Omental fat pad (tissue), 4 donors: Measurements from ENCODE around the gene PSIP1. TPM values are rescaled to one million over a fixed set of nuclear protein-coding genes. Genes with fewer than 3 reads are reported as not detected.
"Not testable (repeated sequence)": the region's sequence is repeated elsewhere in the genome, so short reads cannot be mapped to it uniquely, and the experiment has no call there.

ENCODE experiments used
- ATAC-seq: fragments of 150-250 bp; one replicate; pipeline ENCODE4 v1.9.1; 2016; ENCODE audit warnings: mild to moderate bottlenecking, moderate library complexity; ENCODE audit not compliant: low FRiP score
- DNase-seq: peaks from one replicate; pipeline ENCODE4 v3.0.0-alpha.2; 2019; ENCODE audit warnings: low spot score
- CTCF ChIP-seq, 3 donors: fragments of 450-650 bp; IDR thresholded peaks; one replicate each; pipeline ENCODE4 v1.5.1; 2016 to 2017; ENCODE audit warnings: antibody characterized with exemption in 3 of 3, mild to moderate bottlenecking in 3 of 3, moderate library complexity in 2 of 3
- total RNA-seq, 4 donors: library from RNA; depleted of rRNA; stranded (reverse); fragments of >200 nt; gene quantifications; one replicate each; pipeline ENCODE4 v1.1.0, GENCODE V29; 2016

PSIP1 gene
- total RNA-seq, 4 donors from 2014 or later: 18.4 to 59.3 (median 22.6) TPM

DNA sequence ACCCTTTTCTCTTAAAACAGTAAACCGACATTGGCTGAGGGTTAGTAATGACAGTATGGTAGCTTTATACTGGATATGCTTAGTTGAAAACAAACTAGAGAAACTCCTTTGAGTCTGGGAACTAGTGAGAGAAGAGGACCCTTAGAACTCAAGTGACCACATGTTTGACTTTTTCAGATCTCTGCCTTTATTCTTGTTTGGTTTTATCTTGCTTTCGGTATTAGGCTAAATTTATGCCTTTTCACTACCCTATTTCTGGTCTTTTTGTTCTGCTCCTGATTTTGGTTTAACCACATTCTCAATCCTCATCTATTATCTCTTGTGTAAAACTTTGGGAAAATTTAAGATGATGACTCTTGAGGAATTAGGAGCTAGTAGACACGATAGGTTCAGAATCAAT, 77.1 kb downstream of the PSIP1 start:
- ATAC-seq: no peak
- no peak for DNase-seq
- TF ChIP-seq CTCF (IDR thresholded peaks at IDR 0.05): no peak

- no peak for TF ChIP-seq CTCF (IDR thresholded peaks at IDR 0.05)
- ATAC-seq: no peak
- no peak for DNase-seq
Measured at GRCh38 chr9:15433191-15433590, 77.6 kb downstream of the PSIP1 start.

DNA sequence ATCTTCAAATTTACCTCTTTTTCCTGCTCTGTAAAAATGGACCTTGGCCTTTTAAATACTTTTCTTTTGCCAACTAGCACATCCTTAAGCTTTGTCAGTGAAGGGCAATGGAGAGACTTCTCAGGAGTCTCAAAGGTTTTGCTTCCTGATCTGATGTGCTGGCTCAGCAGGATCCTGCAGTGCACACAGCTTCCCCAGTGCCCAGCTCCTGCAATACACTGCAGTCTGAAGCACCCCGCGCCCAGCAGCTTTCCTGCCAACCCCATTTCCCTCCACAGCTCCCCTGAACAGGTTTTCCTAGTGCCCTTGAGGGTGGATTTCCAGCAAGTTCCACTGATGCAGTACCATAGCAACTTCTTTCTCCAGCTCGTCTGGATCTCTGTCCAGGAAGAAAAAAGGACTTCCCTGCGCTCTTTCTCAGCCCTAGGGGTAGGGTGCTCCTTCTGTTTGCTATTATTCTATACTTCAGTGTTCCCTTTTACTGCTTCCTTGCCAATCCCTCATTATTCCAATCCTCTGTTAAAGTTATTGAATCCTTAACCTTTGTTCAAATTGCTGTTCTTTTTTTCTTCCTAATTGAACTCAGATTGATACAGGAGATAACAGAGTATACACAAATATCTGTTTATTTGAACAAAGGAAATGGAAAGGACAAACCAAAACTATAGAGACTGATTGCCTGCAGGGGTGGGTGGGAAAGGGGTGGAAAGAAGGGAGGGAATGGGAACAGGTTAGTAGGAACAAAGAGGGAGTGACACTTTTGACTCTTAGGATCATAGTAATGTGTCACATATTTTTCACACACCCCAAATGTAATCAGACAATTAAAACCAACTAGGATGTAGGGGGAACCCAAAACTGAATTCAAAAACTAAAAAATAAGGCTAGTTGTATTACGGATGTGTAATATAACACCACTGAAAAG, 79.6 kb downstream of the PSIP1 start:
- DNase-seq: no peak
- no peak for TF ChIP-seq CTCF (IDR thresholded peaks at IDR 0.05)

DNA sequence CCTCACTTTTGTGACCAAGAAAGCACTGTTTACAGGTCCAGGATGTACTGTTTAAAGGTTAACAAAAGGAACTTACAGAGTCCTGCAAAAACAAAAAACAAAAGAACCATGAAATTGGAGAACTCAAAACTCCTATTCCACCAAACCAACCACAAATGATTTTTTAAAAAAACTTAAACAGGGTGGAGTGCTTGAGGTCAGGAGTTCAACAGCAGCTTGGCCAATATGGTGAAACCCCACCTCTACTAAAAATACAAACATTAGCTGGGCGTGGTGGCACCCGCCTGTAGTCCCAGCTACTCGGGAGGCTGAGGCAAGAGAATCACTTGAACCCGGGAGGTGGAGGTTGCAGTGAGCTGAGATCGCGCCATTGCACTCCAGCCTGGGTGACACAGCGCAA, 83.1 kb downstream of the PSIP1 start:
- DNase-seq, ATAC-seq: not testable (repeated sequence)

More for the DNA sequence above, 79.6 kb downstream of the PSIP1 start:
- ATAC-seq: no peak

DNA sequence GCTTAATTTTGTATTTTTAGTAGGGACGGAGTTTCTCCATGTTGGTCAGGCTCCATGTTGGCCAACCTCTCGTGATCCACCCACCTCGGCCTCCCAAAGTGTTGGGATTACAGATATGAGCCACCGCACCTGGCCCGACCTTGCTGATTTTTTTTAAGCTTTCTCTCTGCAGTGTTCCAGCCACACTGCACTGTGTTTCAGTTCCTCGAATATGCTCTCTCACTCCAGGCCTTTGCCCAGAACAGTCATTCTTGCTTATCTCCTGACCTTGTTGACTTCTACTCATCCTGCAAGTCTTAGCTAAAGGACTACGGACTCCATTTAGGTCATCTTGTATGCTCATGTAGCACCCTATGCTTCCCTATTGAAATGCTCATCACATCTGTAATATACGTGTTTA, 84.8 kb downstream of the PSIP1 start:
- DNase-seq (no peak), ATAC-seq (no peak)
- no peak for TF ChIP-seq CTCF (IDR thresholded peaks at IDR 0.05)

DNA sequence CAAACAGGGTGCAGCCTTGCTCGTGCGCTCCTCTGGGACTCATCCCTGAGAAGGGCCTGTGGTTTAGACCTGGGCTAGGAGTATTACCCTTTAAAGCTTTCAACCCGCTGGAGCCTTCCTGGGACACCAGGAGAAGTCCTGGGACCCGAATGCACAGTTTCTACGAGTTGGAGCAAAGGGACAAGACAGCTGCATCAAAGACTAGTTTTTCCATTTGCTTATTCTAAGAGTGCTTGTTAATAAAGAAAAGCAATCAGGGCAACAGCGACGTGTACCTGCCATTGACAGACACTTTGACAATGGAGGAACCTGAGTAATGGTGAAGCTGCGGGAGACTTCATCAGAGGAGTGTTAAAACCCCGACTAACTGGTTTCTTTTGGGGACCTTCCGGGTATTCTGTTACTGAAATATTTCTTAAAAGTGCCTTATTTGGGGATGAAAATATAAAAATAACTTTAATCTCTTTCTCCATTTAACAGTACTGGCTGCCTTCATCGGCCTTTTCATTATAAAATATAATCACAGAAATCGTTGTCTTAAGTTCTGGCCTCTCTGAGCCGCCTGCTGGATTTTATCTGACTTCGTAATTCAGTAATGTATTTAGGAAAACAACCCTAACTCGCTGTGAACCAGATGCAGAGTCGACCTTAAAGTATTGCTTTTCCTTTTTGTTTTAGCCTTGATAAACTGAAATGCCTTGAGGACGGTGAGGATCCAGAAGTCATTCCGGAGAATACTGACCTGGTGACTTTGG, 87.4 kb downstream of the PSIP1 start:
- no peak for ATAC-seq
- DNase-seq: no peak
- TF ChIP-seq CTCF (IDR thresholded peaks at IDR 0.05): no peak

DNA sequence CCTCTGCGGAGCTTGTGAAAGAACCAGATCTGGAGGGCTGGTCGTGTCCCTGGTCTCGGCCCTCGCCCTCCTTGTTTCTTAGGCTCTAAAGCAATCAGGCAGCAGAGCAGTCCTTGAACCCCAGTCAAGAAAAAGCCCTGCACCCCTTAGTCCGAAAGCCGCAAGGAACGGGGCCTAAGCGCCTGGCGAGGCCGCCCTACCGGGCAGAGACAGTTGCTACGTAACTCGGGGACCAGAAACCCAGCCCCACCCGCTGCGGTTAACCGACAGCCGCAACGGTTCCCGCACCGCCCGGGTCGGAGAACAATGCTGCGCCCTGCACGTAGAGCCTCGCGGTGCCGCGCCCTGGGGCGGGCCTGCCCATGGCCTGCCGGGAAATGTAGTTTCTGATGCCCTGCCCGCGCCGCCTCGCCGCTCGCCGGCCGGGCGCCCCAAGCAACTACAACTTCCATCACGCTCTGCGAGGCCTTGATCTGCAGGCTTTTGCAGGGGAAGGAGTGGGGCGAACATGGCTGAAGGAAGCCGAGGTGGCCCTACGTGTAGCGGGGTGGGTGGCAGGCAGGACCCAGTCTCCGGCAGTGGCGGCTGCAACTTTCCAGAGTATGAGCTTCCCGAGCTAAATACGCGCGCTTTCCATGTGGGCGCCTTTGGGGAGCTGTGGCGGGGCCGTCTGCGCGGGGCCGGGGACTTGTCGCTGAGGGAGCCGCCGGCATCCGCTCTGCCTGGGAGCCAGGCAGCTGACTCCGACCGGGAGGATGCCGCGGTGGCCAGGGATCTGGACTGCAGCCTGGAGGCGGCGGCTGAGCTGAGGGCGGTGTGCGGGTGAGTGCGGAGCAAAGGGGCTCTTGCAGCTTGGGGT, 88.2 kb downstream of the PSIP1 start, which contains the start of gene SNAPC3:
Gene SNAPC3 (plus strand): TSS at position 505 of the 859 bp plus-strand sequence. CDS start 4 bp downstream, at position 509.
- TF ChIP-seq CTCF (IDR thresholded peaks at IDR 0.05): no peak
- DNase-seq: peak; percentile 65
- ATAC-seq: peak; percentile 99
